Stimulated activated CD8-positive, alpha-beta memory T cell treated with anti-CD3 and anti-CD28 coated beads, Interleukin-12 subunit alpha, Interleukin-12 subunit beta, amount 100 ng/mL, for 24 hours (primary cell): ENCODE data around the gene NTF3.

ENCODE experiments used
- DNase-seq: peaks from one replicate; pipeline ENCODE4 v3.0.0-alpha.2; 2020; ENCODE audit errors: extremely low read depth

NTF3 gene

DNA sequence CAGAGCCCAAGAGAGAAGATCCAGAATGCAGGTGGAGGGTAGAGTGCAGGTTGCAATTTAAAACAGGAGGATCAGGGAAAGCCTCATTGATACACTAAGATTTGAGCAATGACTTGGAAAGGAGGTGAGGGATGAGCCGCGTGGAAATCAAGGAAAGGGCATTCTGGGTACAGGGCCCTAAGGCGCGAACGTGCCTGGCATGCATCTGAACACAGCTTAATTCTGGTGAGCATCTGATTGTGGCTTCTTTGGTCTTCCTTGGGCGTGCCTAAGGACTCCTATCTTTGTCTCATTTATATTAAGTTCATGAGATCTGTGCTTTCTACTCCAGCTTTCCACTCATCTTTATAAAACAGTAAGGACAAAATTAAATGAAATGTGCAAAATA, 79.3 kb downstream of the NTF3 start:
- no peak for DNase-seq

DNA sequence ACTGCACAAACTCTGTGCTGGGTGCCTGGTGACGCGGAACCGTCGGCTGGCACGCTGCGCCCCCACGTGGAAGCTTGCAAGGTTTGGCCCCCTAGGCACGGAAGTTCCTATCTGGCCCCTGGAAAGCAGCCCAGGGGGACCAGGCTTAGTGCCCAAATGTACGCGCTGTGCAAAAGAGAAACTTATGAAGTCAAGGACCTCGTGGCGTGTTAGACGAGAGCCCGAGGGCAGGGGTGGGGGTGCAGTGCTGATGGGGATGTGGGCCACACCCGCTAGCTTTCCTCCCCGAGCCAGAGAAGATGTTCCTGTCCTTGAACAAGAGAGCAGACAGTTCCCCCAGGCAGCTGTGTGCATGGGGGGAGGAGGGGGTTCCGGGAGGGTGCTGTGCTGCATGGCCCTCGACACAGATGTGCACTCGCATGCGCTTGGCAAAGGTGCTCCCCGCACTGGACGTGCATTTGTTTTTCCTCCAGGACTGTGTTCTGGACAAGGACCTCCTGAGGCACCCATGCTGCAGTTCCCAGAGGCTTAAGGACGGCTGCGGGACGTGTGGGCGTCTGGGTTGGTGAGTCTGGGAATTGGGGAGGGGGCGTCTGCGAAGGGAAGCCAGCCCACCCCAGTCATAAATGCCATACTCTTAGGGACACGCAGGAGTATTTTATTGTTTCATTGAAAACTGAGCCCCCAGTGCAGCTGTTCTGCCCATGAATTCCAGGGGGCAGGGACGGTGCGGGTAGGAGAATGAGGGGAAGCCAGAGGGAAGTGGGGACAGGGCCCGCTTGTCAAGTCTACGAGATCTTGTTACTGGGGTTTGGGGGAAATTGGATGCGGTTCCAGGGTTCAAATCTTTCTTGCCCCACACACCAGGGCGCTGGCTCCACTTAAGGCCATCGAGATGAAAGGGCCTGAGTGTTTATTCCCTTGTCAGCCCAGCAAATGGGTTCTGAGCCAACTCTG, 80.0 kb downstream of the NTF3 start:
- DNase-seq: no peak

DNA sequence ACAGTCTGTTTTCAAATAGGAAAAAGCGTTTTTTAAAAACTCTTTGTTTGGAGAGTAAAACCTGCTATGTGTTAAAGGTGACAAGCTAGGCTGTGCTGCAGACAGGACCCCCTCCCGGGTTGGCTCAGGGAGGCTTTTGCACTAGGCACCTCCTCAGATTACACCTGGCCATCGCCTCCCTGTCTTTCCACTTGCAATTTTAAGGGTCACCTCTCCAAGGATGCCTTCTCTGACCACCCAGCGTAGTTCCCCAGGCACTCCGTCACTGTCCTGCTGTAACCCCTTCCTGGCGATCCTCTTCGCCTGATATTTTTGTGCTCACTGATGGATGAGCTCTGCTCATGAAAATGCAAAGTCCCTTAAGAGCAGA, 80.7 kb downstream of the NTF3 start:
- DNase-seq: no peak

DNA sequence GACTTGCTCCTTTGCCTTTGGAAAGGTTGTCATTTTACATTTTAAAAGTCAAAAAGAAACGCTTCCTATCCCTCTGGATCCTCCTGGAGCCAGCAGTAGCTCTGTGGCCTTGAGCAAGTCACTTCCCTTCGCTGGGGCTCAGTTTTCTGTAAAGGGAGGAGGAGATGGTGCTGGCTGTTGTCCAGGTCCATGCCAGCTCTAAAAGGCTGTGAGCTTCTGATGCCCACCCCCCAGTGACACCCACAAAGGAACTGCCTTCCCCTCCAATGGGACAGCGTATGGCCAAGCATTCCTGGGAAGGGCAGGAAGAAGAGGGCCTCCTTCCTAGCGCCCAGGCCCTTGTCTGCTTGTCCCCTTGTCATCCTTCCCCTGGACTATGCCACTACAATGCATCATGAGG, 81.5 kb downstream of the NTF3 start:
- DNase-seq: no peak

DNA sequence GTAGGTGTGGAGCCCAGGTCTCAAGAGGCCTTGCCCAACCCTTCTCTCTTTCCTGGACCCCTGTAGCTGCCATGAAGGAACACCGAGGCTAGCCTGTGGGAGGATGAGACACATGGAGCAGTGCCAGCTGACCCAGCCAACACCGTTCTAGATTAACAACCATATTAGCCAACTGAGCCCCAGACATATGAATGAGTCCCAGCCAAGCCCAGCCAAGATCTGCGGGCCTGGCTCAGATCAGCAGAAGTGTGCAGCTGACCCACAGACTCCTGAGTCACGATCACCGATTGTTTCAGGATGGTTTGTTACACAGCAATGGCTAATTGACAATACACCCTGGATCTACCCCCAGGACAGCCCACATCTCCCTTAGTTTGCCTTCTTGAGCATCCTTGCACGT, 82.1 kb downstream of the NTF3 start:
- no peak for DNase-seq

DNA sequence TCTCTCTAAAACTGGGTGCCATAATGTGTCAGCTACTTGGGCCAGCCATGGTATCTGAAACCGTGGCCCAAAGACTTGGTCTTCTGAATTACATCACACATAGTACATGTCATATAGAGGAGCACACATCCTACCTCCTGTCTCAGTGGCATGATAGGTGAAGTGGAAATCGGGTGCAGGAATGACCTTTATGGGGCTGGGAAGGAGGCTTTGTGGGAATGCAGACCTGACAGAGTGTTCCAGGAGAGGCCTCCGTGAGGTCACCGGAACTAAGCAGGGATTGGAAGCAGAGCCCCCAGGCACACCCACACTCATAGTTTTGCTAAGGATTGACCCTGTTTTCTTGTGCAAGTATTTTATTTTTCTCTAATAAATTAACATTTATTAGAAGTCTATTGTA, 82.6 kb downstream of the NTF3 start:
- DNase-seq: no peak

DNA sequence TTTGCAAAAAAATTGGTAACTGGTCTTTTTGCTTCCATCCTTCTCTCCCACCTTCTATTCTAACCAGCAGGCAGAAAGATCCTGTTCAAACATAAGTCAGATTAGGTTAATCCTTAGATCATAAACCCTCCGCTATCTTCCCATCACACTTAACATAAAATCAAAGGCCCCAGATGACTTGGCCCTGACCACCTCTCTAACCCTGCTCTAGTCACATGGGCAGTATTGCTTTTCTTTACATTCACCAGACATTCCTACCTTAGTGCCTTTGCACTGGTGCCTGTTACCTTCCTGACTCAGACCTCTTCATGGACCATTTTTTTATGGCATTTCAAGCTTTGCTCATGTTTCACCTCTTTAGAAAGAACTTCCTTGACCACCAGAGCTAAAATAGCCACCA, 83.5 kb downstream of the NTF3 start:
- DNase-seq: no peak

DNA sequence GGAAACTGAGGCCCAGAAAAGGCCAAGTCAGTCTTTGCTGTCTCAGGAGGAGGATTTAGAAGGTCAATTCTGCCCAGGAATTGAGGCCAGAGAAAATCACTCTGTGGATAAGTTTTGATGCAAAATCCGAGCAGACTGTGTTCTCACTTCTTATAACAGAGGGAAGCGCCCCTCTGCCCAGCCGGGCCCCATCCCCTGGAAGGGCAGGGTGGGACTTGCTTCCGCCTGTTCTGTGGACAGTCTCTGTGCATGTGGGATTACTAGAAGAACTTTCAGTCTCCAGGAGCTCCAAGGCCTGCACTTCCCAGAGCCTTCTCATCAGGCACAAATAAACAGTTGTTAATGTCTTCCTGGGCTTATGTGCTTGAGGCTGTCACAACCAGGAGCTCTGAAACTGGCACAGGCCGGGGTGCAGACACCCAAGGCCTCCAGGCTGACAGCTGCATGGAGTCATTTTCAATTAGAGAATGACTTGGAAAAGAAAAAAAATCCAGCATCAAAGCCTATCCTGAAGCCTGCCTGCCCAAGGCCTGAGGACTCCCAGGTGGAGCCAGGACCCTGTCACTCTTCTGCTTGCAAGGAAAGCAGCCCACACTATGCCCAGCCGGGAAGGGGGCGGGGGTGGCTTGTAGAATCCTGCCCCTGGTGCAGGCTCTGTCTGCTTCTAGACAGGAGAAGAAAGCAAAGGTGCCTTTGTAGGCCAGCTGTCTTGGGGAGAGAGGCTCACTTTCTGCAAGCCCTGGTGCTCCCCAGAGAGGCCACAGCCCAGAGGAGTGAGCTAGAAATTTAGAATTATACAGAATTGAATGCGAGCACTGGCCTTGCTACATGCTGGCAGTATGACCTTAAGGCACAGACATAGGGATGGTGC, 84.7 kb downstream of the NTF3 start:
- DNase-seq: no peak

DNA sequence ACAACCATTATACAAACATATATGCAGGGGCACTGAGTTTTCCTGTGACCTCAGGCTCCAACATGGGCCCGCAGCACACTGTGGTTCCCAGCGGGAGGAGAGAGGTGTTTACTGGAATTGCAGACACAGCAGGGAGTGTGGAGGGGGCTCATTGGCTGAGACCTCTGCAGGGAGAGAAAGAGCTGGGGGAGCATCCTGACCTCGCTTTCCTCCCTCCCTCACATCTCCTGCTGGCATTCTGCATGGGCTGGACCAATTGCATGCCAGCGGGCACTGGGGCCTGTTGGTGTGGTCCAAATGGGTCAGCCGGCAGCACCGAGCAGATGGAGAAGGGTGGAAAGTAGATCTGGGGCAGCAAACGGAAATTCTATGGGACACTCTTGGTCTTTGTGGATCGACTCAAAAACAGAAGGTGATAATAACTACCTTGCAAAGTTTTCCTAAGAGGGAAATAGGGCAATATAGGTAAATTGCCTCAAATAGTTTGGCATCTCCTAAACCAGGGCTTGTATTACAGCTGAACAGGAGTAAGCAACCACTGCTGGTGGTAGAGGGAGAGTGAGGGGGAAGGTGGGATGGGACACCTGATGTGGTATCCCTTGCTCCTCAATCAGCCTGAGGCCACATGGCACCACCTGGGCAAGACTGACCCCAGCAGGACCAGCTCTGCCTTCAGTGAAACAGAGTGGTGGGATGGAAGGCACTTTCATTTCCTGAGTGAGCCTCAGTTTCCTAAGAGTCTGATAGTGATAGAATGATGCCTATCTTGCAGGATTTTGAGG, 86.9 kb downstream of the NTF3 start:
- DNase-seq: no peak

DNA sequence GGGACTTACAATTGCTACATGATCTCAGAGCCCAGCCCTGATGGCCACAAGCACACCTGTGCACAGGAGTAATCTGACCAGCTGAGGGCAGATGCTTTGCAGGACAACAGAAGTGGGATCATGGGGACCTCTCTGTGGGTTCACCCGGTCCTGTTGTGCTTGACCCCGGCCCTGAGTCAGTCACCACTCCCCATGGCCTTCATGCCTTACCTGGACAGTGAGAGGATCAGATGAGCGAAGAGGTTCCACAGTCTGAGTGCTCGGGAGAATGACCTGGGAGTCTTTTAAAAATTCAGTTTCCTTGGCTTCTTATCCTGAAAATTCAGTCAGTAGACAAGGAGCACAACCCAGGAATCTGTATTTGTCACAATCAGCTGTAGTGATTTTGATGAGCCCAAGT, 88.1 kb downstream of the NTF3 start:
- no peak for DNase-seq

DNA sequence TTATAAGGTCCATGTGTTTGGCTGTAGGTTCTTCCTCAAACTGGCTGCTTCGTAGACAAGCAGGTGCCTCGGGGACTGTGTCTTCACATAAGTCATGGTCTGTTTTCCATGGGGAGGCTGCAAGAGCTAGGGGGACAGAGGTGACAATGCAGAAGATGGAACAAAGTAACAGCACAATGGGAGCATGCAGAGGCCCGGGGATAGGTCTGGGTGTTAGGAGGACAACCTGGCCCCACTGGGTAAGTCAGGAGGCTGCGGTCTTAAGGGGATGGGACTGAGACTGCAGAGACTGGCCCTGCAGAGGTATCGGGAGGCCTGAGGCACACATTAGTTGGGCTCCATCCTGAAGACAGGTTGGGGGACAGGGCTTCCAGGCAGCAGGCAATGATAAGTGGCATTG, 88.9 kb downstream of the NTF3 start:
- no peak for DNase-seq

DNA sequence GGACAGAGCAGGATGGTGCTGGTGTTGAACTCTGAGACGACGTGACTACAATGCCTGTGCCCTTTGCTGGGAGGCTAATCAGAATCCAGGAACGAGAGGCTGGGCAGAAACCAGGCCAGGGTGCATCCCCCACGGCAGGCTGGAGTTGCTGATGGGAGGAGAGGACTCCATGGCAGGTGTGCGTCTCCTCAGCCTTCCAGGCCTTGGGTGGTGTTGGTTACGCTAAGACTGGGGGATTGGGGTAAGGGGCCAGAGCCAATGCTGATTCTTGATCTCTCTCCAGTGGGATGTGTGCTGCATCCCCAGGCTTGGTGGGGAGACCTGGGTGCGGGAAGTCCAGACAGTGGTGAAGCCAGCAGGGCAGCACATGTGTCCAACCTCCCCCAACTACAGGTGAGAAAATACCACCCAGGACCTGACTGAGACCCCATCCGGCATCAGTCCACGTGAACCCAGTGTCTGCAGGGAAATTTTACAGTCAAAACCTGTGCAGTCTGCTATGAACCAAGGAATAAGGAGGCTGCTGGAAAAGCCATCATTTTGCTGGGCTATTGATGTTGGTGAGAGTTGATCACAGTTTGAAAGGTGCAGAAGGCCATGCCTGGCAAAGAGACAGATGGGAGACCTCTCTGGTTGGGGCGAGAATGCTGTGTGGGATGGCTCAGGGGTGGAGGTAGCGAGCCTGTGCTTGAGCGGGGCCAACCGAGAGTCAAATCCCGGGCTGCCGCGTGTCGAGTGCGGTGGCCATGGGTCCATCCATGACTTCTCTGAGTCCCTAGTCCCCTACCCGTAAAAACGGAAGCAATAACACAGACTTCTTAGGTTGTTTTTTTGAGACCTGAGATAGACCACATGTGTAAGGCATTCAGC, 89.8 kb downstream of the NTF3 start:
- DNase-seq: no peak

DNA sequence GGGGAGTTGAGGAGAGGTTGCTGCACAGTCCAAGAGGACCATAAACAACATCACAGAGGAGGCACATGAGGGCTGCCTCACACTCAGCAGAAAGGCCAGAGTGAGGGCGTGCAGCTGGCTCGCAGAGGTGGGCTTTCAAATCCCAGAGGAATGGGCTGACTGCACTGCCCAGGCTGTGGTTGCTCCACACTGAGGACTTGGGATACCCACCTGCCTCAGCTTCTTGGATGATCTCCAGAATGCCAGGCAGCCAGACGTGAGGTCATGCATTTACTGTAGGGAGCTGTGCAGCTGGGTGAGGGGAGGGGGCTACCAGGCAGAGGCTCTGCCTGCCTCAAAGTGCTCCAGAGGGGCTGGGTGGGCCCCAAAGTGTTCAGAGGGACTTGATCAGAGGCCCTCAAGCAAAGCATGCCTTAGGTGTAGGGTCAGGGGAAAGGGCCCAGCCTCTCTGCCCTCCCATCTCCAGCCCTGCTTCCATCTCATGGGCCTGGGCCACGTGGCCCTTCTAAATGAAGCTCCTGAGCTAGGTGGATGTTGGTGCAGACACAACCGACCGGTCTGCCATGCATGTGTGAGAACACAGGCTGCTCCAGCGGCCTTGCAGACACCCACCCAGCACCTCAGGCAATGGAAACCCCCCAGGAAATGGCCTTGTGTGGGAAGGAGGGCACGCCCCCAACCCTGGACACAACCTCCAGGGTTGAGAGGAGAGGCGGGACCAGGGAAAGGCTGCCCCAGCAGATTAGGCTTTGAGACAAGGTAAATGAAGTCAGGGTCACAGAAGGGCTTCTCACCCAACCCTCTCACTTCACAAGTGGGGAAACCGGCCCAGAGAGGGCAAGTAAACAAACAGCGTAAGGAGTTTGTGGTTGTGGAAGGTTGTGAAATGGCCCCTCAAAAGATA, 90.8 kb downstream of the NTF3 start:
- no peak for DNase-seq

DNA sequence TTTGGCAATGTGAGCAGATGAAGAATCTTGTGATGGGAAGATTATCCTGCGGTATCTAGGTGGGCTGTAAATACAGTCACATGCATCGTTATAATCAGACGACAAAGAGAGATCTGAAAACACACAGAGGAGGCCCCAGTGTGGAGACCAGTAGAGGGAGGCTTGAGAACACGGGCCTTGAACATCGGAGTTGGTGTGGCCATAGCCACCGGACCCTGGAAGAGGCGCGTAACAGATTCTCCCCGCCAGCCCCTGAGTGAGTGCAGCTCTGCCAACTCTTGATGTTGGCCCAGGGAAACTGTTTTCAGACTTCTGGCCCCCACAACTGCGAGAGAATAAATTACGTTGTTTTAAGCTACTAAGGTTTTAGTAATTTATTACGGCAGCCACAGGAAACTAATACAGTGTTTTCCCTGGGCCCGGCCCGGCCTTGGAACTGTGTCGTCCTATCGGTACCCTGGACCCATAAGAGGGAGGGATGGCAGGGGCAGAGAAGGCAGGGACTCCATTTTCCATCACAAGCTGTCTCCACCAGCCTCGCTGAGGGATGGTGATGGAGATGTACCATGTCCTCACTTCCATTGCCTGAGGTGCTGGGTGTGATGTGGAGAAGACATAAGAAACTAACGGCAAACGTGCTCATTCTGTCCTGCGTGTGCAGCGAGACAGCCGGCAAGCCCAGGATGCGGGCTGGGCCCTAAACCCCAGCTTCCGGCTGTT, 91.6 kb downstream of the NTF3 start:
- DNase-seq: no peak

DNA sequence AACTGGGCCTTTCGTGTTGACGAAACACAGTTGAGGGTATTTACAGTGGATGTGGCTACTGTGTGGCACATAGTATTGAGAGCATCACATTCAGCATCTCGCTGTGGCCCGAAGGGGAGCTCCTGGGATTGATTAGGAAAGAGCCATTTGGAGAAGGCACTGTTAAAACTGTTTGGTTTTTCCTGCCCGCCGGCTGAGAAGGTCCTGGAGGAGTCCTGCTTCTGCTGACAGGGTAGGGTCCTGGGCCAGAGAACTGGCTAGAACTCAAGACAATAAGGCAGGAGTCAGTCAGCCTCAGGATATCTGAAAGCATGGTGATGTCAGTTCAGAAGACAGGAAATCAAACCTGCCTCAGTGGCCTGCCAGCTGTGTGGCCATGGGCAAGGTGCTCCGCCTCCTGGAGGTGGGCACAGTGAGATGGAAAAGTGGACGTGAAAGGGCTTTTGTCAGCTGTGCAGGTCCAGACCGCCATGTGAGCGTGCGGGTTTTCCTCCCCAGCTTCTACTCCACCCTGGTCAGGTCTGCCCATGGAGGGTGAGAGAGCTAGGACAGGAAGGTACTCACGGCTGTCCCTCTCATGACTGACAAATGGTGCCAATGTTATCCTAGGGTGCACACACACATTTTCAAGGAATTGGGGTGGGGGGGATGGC, 92.3 kb downstream of the NTF3 start:
- DNase-seq: no peak

DNA sequence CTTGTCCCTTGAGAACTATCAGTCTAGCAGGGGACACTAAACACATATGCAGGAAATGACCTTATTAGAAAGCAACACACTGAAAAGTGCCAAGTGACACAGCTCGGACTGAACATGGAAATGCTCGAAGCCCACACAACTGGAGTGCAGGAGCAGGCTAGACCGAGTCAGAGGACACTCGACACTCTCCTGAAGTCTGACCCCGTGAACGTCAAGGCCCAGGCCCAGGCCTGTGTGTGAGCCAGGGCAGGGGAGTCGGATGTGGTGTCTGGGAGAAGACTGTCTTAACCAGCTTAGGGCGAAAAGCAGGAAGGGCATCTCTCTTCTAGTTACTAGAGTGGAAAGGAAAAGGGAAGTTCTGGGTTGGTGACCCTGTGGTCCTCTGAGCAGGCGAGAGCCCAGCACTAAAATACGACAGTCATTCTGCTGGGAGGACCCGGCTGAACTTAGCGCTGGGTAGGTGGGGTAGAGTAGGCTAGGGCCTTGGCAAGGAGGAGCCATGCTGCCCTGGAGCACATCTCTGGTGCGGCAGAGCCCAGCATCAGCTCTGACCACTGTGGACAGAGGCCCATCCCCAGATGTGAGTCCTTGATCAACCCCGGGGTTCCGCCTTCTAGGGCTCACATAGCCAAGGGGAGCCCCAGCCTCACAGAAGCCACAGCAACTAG, 93.0 kb downstream of the NTF3 start:
- no peak for DNase-seq

DNA sequence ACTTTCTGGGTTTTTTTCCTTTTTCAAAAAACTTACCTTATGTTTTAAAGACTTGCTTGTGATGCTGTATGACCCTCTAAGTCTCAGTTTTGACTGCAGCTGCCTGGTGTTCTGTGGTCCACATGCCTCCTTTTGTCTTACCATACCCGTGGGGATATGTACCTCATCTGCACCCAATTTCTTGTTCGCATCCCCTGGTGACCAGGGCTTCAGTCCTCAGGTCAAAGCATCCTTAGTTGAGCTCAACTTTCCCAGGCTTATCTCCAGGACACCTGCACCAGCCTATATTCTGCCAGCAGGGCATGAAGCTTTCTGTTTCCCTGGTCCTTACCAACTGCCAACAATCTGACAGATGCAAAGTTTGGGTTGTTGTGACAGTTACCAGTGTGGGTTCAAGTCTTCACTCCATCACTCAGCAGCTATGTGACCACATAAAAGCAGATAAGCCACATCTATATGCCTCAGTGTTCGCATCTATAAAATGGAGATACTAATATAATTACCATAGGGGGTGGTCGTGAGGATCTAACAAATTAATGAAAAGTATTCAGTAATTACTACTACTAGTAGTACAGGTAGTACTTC, 94.0 kb downstream of the NTF3 start:
- no peak for DNase-seq

DNA sequence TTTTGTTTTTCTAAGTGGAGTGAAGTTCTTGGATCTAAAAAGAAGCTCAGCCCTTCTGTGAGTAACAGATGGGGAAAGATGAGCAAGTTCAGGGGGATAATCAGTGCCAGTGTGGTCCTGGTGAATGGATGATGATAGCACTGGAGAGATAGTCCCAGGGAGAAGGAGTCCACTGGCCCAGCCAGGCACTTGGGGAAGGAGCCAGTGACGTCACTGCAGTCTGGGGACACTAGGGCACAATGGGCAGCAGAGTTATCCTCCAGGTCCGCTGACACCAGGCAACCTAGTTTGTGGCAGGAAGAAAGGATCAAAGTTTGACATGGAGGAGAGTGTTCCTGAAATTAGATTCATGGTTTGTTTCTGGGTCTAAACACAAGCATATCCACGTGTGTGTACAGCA, 101.5 kb downstream of the NTF3 start:
- DNase-seq: no peak
